GM18505 (cell line): ENCODE results near the gene PRKCA.

Experiments used
- ATAC-seq: cut with Tn5 transposase; IDR thresholded peaks from one replicate; pipeline ENCODE4 v1.9.1; 2021; ENCODE audit not compliant: unreplicated experiment
- POLR2A ChIP-seq: IDR thresholded peaks from 4 replicates; pipeline ENCODE4 v1.6.1; 2011; ENCODE audit warnings: borderline replicate concordance; ENCODE audit not compliant: insufficient read depth, insufficient read length; ENCODE audit errors: extremely low read depth

Gene PRKCA

GRCh38 chr17:66417300-66417719, 114.9 kb downstream of the PRKCA start:
- no peak for ATAC-seq
- TF ChIP-seq POLR2A, result no peak

- ATAC-seq, result no peak
- no peak for TF ChIP-seq POLR2A
Measured at GRCh38 chr17:66420961-66421371, 118.6 kb downstream of the PRKCA start.

GRCh38 chr17:66422186-66422585, 119.8 kb downstream of the PRKCA start:
- TF ChIP-seq POLR2A, result no peak
- no peak for ATAC-seq

GRCh38 chr17:66423056-66423955, 120.9 kb downstream of the PRKCA start:
- no peak for ATAC-seq
- no peak for TF ChIP-seq POLR2A

- no peak for TF ChIP-seq POLR2A
- no peak for ATAC-seq
Measured at GRCh38 chr17:66425756-66426396, 123.5 kb downstream of the PRKCA start.

GRCh38 chr17:66426397-66427033, 124.1 kb downstream of the PRKCA start:
- ATAC-seq, result no peak
- TF ChIP-seq POLR2A, result no peak

GRCh38 chr17:66427134-66427533, 124.7 kb downstream of the PRKCA start:
- ATAC-seq, result no peak
- TF ChIP-seq POLR2A, result no peak

- ATAC-seq, result no peak
- TF ChIP-seq POLR2A, result no peak
Measured at GRCh38 chr17:66429680-66430079, 127.3 kb downstream of the PRKCA start.

GRCh38 chr17:66430846-66431795, 128.7 kb downstream of the PRKCA start:
- ATAC-seq, result no peak
- TF ChIP-seq POLR2A, result no peak

- ATAC-seq, result no peak
- TF ChIP-seq POLR2A, result no peak
Measured at GRCh38 chr17:66431910-66432309, 129.5 kb downstream of the PRKCA start.

GRCh38 chr17:66432411-66432957, 130.1 kb downstream of the PRKCA start:
- no peak for ATAC-seq

GRCh38 chr17:66432996-66433551, 130.7 kb downstream of the PRKCA start:
- TF ChIP-seq POLR2A, result no peak

More at GRCh38 chr17:66432411-66432957, 130.1 kb downstream of the PRKCA start:
- TF ChIP-seq POLR2A, result no peak

More at GRCh38 chr17:66432996-66433551, 130.7 kb downstream of the PRKCA start:
- ATAC-seq, result no peak
